ENCODE results near the gene CTNS. TPM values are rescaled to one million over a fixed set of nuclear protein-coding genes. Genes with fewer than 3 reads are reported as not detected.

Gene CTNS
- 25.9 and 31.6 TPM in 2 replicates for total RNA-seq

- peak; percentile 97 for DNase-seq (ENCODE audit: low read depth)
- H3K4me3 ChIP-seq (ENCODE audit: low read depth, low read length): peak within 1 kb of the TSS; percentile 93
- TF ChIP-seq CTCF (IDR thresholded peaks at IDR 0.05; ENCODE audit: insufficient read depth, low read depth, low read length): no peak
These were observed at the start of gene CTNS, which contains the start of gene SHPK for GRCh38 chr17:3636154-3636907. CTNS (plus strand) TSS chr17:3636760; CDS start chr17:3640207, 3,447 bp downstream. SHPK (minus strand) TSS chr17:3636250; CDS start chr17:3636219, 31 bp downstream.

- no peak overlapping the region for H3K4me3 ChIP-seq (ENCODE audit: low read depth, low read length)
- TF ChIP-seq CTCF (IDR thresholded peaks at IDR 0.05; ENCODE audit: insufficient read depth, low read depth, low read length): no peak
- no peak for DNase-seq (ENCODE audit: low read depth)
These were observed 46.8 kb upstream of the CTNS start for GRCh38 chr17:3589784-3590183.

GRCh38 chr17:3590231-3590630 lies 46.3 kb upstream of the CTNS start:
- H3K4me3 ChIP-seq (ENCODE audit: low read depth, low read length): no peak overlapping the region
- no peak for DNase-seq (ENCODE audit: low read depth)
- TF ChIP-seq CTCF (IDR thresholded peaks at IDR 0.05; ENCODE audit: insufficient read depth, low read depth, low read length): no peak

GRCh38 chr17:3590768-3591167 lies 45.8 kb upstream of the CTNS start:
- no peak overlapping the region for H3K4me3 ChIP-seq (ENCODE audit: low read depth, low read length)
- DNase-seq (ENCODE audit: low read depth): no peak
- no peak for TF ChIP-seq CTCF (IDR thresholded peaks at IDR 0.05; ENCODE audit: insufficient read depth, low read depth, low read length)

- no peak overlapping the region for H3K4me3 ChIP-seq (ENCODE audit: low read depth, low read length)
- DNase-seq (ENCODE audit: low read depth): no peak
- no peak for TF ChIP-seq CTCF (IDR thresholded peaks at IDR 0.05; ENCODE audit: insufficient read depth, low read depth, low read length)
These were observed 44.2 kb upstream of the CTNS start for GRCh38 chr17:3592216-3592860.

- no peak overlapping the region for H3K4me3 ChIP-seq (ENCODE audit: low read depth, low read length)
- TF ChIP-seq CTCF (IDR thresholded peaks at IDR 0.05; ENCODE audit: insufficient read depth, low read depth, low read length): no peak
- no peak for DNase-seq (ENCODE audit: low read depth)
These were observed 43.2 kb upstream of the CTNS start for GRCh38 chr17:3593384-3593783.
